ENCODE data around the gene PLCL2.
A peak's percentile ranks its signal among the peaks of the same experiment; 100 is the strongest.

The PLCL2 gene

GRCh38 chr3:17014709-17015108, 130.0 kb downstream of the PLCL2 start:
- DNase-seq, result no peak

DNA sequence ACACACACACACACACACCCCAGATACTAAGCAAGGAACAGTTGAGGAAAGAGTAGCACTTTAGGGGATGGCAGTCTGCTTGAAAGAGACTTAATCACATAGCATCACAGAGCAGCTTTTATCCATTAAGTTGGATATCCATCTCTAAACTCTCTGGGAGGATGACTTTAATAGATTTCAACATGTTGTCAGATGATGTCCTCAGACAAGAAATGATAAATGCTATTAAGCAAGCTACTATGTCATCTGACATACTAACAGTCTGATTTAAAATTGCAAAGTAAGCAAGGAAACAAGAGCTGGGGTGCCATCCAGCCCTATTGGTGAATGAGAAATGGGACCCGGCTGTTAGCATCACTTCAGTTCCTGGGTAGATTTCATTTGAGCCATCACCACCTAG, 136.9 kb downstream of the PLCL2 start:
- no peak for DNase-seq

- DNase-seq, result no peak
Observed at GRCh38 chr3:17023006-17023664, 138.4 kb downstream of the PLCL2 start.

DNA sequence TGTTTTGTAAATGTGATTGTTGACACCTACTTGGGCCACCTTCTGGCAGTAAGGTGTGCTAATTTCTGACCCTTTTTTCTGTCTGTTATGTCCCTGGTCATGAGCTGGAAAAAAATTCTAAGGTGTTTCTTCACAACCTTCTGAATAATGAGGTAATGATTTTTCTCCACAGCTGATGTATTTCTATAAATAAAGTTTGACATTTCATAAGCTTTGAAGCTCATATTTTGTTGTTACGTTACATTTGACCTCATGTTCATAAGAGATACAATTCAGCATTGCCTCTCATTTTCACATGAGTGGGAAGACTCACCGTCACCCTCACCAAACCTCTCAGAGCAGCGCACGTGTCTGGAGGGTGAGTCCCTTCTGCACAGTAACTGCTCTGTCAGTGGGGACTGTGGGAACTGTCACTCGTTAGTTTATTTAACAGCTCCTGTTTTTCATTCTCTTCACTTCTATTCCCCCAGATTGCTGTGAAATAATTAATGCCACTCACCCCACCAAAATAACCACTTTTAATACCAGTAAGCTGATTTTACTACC, 140.9 kb downstream of the PLCL2 start:
- no peak for DNase-seq

DNA sequence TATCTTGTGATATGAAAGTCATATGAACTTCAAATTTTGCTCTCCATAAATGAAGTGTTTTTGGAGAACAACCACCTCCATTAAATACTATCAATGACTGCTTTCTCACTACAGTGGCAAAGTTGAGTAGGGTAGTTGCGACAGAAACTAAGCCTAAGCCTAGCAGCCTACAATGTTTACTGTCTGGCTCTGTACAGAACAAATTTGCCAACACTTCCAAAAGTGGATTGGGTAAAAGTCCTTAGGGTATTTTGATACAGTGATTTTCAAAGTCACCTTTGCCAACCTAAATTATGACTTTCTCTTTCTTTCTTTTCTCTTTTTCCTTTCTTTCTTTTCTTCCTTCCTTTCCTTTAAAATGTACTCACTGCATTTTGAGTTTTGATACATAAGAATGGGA, 142.6 kb downstream of the PLCL2 start:
- DNase-seq, result no peak

- DNase-seq, result no peak
Observed at GRCh38 chr3:17028363-17028762, 143.6 kb downstream of the PLCL2 start.

- DNase-seq, result no peak
Observed at GRCh38 chr3:17030438-17030837, 145.7 kb downstream of the PLCL2 start.

GRCh38 chr3:17030956-17031652, 146.3 kb downstream of the PLCL2 start:
- DNase-seq, result no peak

GRCh38 chr3:17032407-17033034, 147.8 kb downstream of the PLCL2 start:
- DNase-seq, result no peak

GRCh38 chr3:17033516-17034168, 148.9 kb downstream of the PLCL2 start:
- peak; percentile 29 for DNase-seq

DNA sequence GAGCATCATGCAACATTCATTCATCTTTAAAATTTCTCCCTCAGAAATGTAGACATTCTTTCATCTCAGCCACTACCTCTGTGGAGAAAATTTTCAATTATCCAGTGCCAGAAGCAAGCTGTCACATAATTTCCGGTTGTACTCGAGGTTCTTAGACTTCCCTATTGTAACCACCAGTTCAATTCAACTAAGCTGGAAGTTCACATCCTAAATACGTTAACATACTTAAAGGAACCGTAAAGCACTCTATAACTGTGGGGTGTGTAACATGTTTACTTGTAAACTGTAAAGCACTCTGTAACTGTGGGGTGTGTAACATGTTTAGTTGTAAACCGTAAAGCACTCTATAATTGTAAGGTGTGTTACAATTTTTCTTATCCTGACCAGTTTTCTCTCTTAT, 150.3 kb downstream of the PLCL2 start:
- peak; percentile 39 for DNase-seq

DNA sequence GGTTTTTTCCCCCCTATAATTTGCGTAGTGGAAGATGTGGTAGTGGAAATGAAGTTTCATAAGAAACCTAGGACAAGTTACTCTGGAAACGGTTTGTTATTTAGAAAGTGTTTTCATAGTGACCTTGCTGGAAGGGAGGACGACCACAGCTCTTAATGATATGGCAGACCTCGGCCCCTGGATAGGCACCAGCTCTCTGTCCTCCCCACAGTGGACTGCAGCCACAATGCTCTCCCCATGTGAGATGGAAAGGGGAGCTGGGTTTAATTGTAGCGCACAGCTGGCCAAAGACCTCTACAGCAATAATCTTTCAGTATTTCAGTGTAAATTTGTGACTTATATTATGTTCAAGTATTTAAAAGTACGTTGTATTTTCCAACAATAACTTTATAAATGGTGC, 151.2 kb downstream of the PLCL2 start:
- no peak for DNase-seq

DNA sequence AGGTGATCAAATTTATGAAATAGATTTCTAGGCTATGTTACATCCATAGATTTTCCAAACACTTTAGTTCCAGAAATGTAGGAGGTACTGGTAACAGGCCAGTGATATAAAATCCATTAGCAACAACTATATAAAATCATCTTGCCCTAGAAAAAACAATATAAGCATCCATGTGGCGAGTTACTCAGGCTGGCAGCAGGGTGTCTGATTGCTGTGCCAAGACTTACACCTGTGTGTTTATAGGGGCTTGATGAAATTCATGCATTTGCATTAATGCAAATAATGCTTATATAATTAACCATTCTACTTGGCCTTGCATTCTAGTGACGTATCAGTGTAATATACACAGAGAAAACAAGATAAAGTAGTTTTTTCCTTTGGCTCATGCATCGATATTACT, 153.4 kb downstream of the PLCL2 start:
- DNase-seq, result no peak

DNA sequence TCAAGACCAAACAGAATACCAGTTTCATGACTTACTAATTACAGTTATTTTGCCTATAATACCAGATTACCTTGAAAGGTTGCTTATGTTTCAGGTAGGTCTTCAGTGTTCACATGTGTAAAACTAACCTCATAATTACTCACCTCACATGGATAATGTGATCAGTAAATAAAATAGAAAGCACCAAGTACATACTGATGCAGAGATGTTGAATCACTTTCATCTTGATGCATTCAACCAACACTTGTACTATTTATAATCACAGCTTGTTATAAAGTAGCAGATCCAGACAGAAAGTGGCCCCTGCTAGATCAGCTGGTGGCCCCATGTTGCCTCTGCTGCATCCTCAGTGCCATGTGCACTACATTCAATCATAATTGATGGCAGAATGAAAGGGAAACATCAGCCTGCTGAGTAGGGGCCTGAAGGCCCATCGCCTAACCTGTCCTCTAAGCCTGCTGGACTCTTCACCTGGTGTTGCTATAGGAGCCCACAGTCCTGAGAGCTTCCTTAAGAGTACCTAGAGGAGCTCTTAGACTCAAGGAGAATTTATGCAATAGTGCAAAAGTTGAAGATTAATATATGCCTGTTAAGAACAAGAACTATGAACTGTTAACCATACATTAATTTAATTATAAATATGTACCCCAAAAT, 154.3 kb downstream of the PLCL2 start:
- no peak for DNase-seq

- no peak for DNase-seq
Observed at GRCh38 chr3:17039594-17039993, 154.8 kb downstream of the PLCL2 start.

GRCh38 chr3:17040322-17040989, 155.7 kb downstream of the PLCL2 start:
- no peak for DNase-seq

DNA sequence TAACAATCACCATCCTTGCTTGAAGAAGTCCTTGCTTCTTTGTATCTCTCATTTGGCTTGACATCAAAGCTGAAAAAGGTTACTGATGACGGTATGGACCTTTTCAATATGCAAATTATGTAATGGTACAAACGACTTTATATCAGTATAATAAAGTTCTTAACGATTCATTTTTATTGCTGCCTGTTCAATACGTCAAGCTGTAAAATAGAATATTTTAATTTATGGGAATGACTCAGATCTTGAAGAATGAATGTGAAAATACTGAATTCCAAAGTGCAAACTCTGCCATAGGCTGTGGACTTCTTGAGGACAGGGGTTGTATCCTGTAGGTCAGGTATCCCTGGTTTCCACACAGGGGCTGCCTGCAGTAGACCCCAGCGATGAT, 156.2 kb downstream of the PLCL2 start:
- no peak for DNase-seq

- no peak for DNase-seq
Observed at GRCh38 chr3:17044855-17045254, 160.1 kb downstream of the PLCL2 start.

- DNase-seq, result peak; percentile 56
Observed at GRCh38 chr3:17045705-17046104, 160.9 kb downstream of the PLCL2 start.

DNA sequence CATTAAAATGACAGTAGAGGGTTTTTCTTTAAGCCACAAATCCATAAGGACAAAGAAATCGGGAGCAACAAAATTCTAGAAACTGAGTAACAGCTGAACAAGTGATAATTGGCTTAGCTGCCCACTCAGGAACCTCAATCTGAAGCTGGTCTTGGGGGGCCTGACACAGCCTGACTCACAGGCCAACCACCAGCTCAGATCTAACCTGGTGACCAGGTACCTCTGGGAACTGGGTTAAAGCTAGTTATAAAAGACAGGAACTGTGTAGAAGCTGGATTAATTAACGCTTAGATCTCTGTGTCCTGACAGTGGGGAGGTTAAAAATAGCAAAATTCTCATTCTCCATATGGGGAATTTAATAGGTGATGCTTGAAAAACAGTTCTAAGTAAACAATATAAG, 161.9 kb downstream of the PLCL2 start:
- no peak for DNase-seq

DNA sequence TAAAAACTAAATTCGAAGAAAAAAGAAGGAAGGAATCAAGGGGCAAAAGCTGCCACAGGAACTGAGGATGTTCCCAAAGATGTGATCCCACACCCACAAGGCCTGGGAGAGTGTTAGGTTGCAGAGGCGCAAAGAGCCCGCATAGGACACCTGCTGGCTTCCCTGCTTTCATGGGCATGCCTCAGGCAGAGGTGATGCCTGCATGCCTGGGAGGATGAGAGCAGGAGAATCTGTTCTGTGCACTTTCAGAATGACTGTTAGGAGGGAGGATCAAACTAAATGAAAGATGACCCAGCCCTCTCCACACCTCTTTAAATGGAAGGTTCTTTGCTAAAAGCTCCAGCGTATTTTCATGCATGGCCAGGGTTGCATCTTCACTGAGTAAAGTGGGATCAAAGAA, 162.4 kb downstream of the PLCL2 start:
- DNase-seq, result no peak

GRCh38 chr3:17047894-17048293, 163.1 kb downstream of the PLCL2 start:
- no peak for DNase-seq

Measured in MV-4-11 (cell line).